Stimulated activated CD8-positive, alpha-beta memory T cell treated with anti-CD3 and anti-CD28 coated beads, Interleukin-7, amount 100 ng/mL, for 48 hours (primary cell): ENCODE measurements around the gene APOC4.

ENCODE experiments used
- DNase-seq, 2 donors: peaks; one replicate each; pipeline ENCODE4 v3.0.0-alpha.2; 2020; ENCODE audit warnings: low read depth in 1 of 2; ENCODE audit errors: extremely low read depth in 1 of 2

Gene APOC4

DNA sequence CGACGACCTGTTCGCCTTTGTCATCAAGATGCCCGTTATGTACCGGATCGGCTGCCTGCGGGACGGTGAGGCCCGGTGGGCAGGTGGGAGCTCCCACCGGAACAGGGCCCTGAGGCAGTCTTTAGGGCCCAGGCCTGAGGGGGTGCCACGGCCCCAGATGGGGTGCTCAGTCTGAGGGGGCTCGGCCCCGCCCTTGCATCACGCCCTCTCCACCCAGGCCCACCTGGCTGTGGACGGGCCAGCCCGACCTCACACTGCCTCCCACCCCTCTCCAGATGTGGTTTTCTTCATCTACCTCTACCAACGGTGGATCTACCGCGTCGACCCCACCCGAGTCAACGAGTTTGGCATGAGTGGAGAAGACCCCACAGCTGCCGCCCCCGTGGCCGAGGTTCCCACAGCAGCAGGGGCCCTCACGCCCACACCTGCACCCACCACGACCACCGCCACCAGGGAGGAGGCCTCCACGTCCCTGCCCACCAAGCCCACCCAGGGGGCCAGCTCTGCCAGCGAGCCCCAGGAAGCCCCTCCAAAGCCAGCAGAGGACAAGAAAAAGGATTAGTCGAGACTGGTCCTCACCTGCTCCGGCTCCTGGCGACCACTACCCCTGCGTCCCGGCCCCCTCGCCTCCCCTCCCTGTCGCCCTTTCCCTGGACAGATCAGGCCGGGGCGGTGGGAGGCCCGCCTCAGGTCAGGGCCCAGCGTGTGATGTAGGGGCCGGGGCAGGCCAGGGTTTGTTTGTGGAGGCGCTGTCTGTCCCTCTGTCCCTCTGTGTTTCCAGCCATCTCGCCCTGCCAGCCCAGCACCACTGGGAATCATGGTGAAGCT is 50.5 kb downstream of the APOC4 start:
- no peak for DNase-seq

GRCh38 chr19:44993526-44993925 is 51.5 kb downstream of the APOC4 start:
- DNase-seq: no peak

DNA sequence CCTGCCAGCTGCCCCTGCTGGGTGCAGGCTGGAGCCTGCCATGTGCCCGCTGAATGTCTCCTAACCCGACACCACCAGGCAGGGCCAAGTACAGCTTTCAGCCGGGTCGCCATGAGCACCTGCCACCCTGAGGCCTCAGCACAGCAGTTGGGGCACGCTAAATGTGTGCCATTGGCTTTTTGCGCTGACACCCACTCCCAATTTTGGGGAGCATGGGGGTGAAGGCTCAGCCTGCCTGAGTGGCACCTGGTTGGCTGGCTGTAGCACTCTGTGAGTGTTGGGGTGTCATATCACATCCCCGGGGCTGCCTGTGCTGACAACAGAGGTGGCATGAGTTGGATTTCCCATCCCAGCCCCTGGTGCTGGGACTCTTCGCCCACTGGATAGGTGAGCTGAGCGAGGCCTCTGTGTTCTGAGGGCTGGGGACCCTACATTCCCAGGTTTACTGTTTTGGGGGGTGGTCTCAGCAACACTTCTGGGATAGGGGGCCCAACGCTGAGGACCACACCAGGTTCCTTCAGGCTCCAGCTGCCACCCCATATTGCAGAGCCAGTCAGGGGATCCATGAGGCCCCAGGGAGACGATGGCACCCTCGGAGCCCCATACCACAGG is 52.0 kb downstream of the APOC4 start:
- no peak for DNase-seq
